ENCODE results near the gene PHC2.

The PHC2 gene

GRCh38 chr1:33393524-33393923, 37.4 kb downstream of the PHC2 start:
- H3K9me3 Mint-ChIP-seq = no peaks in the 10 kb centered on the region
- no peak for DNase-seq
- H3K27ac Mint-ChIP-seq = no peak overlapping the region
- no peaks in the 10 kb centered on the region for H3K36me3 Mint-ChIP-seq (ENCODE audit: low read depth)
- peaks cover 7% of the 10 kb centered on the region for H3K4me1 Mint-ChIP-seq (ENCODE audit: low read depth)
- H3K27me3 Mint-ChIP-seq = peaks cover 24% of the 10 kb centered on the region
- no peak overlapping the region for H3K4me3 Mint-ChIP-seq

DNA sequence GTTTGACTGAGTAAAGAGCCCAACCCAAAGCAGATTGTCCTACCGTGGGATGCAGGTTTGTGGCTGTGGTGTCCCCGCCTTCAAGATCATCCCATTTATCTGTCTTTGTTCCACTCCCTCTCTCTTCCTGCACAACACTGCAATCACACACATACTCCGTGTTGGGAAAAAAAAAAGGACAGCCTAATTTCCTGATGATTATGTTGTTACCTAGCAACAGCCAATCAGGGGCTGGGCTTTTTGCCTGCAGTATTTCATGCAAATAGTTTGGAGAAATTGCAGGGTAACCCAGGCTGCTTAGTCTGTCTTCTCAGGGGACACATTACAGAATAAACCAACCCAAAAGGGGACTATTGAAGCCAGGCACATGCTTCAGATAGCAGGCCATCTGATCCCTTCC, 38.3 kb downstream of the PHC2 start:
- Mint-ChIP-seq H3K27ac (no peak overlapping the region), H3K36me3 (ENCODE audit: low read depth) (no peaks in the 10 kb centered on the region)

DNA sequence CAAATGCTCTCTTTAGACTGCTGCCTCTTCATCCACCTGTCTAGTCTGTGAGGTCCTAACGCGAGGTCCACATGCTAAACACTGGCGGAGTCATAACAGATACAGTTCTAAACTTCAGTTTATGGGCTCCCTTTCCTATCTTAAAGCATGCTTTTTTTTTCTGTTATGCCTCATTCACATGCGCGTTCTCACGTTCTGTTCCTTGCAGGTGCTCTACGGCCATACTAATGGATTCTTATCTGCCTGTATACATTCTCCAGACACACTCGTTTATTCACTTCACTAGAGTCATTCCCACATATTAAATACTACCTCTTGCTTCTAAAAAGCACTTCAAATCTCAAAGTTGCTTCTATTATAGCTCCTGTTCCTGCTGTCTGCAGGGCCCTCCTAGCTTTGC, 38.7 kb downstream of the PHC2 start:
- Mint-ChIP-seq H3K27me3 (peaks cover 24% of the 10 kb centered on the region), H3K4me3 (no peak overlapping the region), H3K4me1 (ENCODE audit: low read depth) (peaks cover 7% of the 10 kb centered on the region), H3K9me3 (no peaks in the 10 kb centered on the region), H3K36me3 (ENCODE audit: low read depth) (no peaks in the 10 kb centered on the region), H3K27ac (no peak overlapping the region)
- DNase-seq = no peak

More for the DNA sequence above, 38.3 kb downstream of the PHC2 start:
- Mint-ChIP-seq H3K4me3 (no peak overlapping the region), H3K9me3 (no peaks in the 10 kb centered on the region), H3K4me1 (ENCODE audit: low read depth) (peaks cover 7% of the 10 kb centered on the region), H3K27me3 (peaks cover 24% of the 10 kb centered on the region)
- DNase-seq = no peak

DNA sequence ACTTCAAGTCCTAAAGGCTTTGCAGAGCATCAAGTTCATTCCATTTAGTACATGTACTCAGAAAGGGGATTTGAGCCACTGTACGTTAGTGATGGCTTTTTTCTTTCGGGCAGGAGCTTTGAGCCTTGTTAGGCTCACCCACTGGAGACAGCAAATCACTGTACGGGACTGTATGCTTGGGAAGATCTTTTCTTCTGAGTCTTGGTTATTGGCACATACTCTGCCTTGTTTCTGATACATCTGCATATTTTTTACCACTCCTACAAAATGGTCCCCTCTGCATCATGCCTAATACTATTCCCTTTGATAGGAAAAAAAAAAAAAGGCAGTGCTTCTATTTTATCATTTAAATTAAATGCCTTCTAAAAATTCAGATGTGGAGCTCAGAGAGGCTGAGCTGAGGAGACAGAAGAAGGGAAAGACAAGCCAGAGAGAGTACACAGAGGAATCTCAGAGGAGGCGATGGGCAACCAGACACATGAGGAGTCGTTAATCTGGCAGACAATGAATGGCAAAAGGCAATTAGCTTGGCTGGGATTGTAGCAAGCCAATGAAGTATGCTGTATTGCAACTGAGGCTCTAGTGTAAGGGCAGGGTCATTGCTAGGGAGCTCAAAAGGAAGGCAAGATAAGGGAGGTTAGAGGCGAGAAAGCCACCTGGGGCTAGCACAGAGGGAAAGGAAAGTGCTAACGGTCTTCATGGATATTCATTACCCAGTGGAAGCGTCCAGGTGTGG, 39.4 kb downstream of the PHC2 start:
- Mint-ChIP-seq H3K27me3 (peaks cover 24% of the 10 kb centered on the region), H3K27ac (no peak overlapping the region), H3K9me3 (no peaks in the 10 kb centered on the region), H3K4me1 (ENCODE audit: low read depth) (peaks cover 1% of the 10 kb centered on the region), H3K4me3 (no peak overlapping the region), H3K36me3 (ENCODE audit: low read depth) (no peaks in the 10 kb centered on the region)
- no peak for DNase-seq

DNA sequence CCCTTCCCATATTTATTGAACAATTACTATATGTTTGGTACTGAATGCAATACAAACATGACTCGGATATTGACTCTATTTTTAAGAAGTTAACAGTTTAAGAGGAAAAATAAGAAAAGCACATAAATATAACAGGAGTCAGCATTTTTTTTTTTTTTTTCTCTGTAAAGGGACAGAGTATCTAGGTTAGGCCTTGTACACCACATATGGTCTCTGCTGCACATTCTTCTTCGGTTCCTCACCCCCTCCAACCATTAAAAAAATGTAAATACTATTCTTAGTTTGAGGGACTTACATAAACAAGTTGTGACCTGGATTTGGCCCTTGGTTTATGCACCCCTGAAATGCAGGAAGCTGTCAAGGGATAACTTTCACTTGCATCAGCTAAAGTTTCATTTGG, 40.4 kb downstream of the PHC2 start:
- Mint-ChIP-seq H3K27me3 (peaks cover 24% of the 10 kb centered on the region), H3K4me1 (ENCODE audit: low read depth) (no peaks in the 10 kb centered on the region), H3K27ac (no peak overlapping the region), H3K36me3 (ENCODE audit: low read depth) (no peaks in the 10 kb centered on the region), H3K9me3 (no peaks in the 10 kb centered on the region), H3K4me3 (no peak overlapping the region)
- DNase-seq = no peak

GRCh38 chr1:33388805-33389771, 41.8 kb downstream of the PHC2 start:
- H3K4me1 Mint-ChIP-seq (ENCODE audit: low read depth) = no peaks in the 10 kb centered on the region
- no peaks in the 10 kb centered on the region for H3K9me3 Mint-ChIP-seq
- peaks cover 30% of the 10 kb centered on the region for H3K27me3 Mint-ChIP-seq
- H3K36me3 Mint-ChIP-seq (ENCODE audit: low read depth) = no peaks in the 10 kb centered on the region
- H3K4me3 Mint-ChIP-seq = no peak overlapping the region
- no peak overlapping the region for H3K27ac Mint-ChIP-seq
- DNase-seq = no peak

DNA sequence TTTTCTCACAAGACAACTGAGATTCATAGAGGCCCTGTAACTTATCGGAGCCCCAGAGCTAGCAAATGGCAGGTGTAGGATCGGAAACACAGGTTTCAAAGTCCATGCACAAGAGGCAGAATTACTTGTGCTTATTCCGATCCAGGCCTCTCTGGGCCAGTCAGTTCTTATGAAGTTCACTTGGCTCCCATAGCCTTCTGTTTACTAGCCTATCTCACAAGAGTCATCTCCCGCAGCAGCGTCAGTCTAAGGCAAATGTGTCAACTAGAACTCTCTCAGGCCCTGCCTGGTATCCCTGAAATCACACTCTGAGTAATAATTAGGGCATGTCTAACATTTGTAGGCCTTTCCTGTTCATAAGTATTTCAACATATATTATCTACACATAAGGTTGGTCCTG, 43.3 kb downstream of the PHC2 start:
- peaks cover 30% of the 10 kb centered on the region for H3K27me3 Mint-ChIP-seq
- H3K9me3 Mint-ChIP-seq = no peaks in the 10 kb centered on the region
- no peak overlapping the region for H3K4me3 Mint-ChIP-seq
- no peak overlapping the region for H3K27ac Mint-ChIP-seq
- DNase-seq = no peak
- H3K36me3 Mint-ChIP-seq (ENCODE audit: low read depth) = no peaks in the 10 kb centered on the region
- no peaks in the 10 kb centered on the region for H3K4me1 Mint-ChIP-seq (ENCODE audit: low read depth)

- Mint-ChIP-seq H3K36me3 (ENCODE audit: low read depth) (no peaks in the 10 kb centered on the region), H3K27ac (no peak overlapping the region), H3K4me3 (no peak overlapping the region), H3K4me1 (ENCODE audit: low read depth) (peaks cover 7% of the 10 kb centered on the region), H3K27me3 (peaks cover 37% of the 10 kb centered on the region), H3K9me3 (no peaks in the 10 kb centered on the region)
- no peak for DNase-seq
Observed at GRCh38 chr1:33385251-33385650, 45.6 kb downstream of the PHC2 start.

DNA sequence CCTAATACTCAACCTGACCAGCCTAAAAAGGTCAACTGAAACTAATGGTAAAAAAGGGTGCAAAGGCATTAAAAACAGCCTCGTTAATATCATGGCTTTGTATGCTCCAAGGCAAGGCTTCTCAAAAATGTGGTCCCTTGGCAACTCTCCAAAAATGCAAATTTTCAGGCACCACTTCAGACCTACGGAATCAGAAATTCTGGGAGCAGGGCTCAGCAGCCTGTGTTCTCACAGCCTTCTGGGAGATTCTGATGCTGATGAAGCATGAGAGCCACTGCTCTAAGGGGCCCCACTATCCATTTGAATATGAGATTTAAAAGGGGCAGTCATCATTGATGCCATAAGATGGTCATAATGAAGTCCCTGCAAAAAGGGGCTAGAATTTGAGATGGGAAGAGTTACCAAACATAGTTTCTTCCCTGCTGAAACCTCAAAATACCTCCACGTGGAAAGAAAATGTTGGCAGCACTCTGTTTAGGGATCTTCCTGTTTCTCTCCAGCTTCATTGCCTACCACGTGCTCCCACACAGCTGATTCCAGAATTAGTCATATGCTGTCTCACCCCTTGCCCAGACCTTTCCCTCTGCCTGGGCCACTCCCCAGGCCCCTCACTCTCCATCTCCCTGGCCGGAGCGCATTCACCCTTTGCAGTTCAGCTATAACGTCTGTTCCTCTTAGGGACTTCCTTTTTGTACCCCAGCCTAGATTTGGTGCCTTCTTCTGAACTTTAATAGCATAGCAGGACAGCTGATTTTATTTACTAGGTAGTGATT, 46.7 kb downstream of the PHC2 start:
- peaks cover 11% of the 10 kb centered on the region for H3K4me1 Mint-ChIP-seq (ENCODE audit: low read depth)
- no peak for DNase-seq
- H3K36me3 Mint-ChIP-seq (ENCODE audit: low read depth) = no peaks in the 10 kb centered on the region

GRCh38 chr1:33383489-33383888, 47.4 kb downstream of the PHC2 start:
- Mint-ChIP-seq H3K4me1 (ENCODE audit: low read depth) (peaks cover 11% of the 10 kb centered on the region), H3K9me3 (no peaks in the 10 kb centered on the region), H3K36me3 (ENCODE audit: low read depth) (no peaks in the 10 kb centered on the region), H3K27ac (no peak overlapping the region), H3K27me3 (peaks cover 46% of the 10 kb centered on the region), H3K4me3 (no peak overlapping the region)
- no peak for DNase-seq

More for the DNA sequence above, 46.7 kb downstream of the PHC2 start:
- Mint-ChIP-seq H3K4me3 (no peak overlapping the region), H3K9me3 (no peaks in the 10 kb centered on the region), H3K27ac (no peak overlapping the region), H3K27me3 (peaks cover 46% of the 10 kb centered on the region)

DNA sequence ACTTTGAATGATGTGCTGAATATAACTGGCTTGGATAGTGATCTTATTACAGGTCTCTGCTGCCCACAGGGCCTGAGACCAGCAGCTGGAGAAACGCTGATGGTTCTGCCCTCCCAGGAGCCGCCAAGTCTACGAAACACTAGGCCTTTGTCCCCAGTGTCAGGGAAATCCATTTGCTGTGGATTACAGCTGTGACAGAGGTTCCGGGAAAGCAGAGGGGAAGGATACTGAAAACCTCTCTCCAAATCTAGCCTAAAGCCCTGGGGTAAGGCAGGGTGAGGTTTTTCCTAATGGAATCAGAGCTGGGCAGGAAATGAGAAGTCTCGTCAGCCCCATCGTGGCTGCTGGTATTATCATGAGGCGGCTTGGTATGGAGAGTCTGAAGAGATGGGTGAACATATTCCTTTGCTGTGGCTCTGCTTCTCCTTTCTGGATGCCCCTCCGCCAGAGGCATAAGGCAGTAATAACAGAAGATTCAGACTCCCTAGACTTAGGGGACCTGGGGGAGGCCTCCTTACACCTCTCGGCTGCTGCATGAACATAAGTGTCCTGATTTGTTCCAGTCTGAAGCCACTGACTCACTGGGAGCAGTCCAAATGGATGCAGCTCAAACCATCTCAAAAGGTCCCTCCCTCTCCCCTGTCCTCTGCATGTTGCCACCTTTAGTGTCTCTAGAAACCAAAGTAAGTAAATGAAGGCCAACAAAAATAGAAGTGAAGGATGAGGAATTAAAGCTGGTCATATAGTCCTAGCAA, 48.1 kb downstream of the PHC2 start:
- Mint-ChIP-seq H3K36me3 (ENCODE audit: low read depth) (no peaks in the 10 kb centered on the region), H3K9me3 (no peaks in the 10 kb centered on the region), H3K4me3 (no peak overlapping the region), H3K4me1 (ENCODE audit: low read depth) (peaks cover 11% of the 10 kb centered on the region), H3K27me3 (peaks cover 46% of the 10 kb centered on the region), H3K27ac (no peak overlapping the region)
- no peak for DNase-seq

DNA sequence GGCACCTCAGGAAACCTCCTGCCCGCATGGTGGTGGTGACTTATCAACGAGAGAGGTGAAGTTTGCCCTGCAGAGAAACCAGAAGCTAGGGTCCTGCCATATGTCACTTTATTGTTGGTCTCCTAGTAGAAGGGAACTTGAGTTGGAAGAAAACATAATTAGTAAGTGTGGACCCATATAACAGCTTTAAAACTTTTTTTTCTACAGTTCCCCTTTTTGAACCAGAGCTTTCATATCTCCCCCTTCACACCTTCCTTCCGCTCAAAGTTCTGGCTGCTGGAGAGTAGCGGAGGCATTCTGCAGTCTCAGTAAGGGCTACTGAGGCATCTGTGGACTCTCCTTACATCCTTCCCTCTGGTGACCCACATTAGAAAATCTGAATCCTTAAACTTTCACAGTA, 48.9 kb downstream of the PHC2 start:
- Mint-ChIP-seq H3K4me1 (ENCODE audit: low read depth) (peaks cover 13% of the 10 kb centered on the region), H3K36me3 (ENCODE audit: low read depth) (no peaks in the 10 kb centered on the region), H3K9me3 (no peaks in the 10 kb centered on the region), H3K27ac (no peak overlapping the region), H3K4me3 (no peak overlapping the region), H3K27me3 (peaks cover 46% of the 10 kb centered on the region)
- DNase-seq = no peak

GRCh38 chr1:33380811-33381210, 50.1 kb downstream of the PHC2 start:
- H3K36me3 Mint-ChIP-seq (ENCODE audit: low read depth) = no peaks in the 10 kb centered on the region
- H3K27ac Mint-ChIP-seq = no peak overlapping the region
- no peak overlapping the region for H3K4me3 Mint-ChIP-seq

More at GRCh38 chr1:33380811-33381210, 50.1 kb downstream of the PHC2 start:
- peaks cover 46% of the 10 kb centered on the region for H3K27me3 Mint-ChIP-seq
- peaks cover 14% of the 10 kb centered on the region for H3K4me1 Mint-ChIP-seq (ENCODE audit: low read depth)
- DNase-seq = no peak
- H3K9me3 Mint-ChIP-seq = no peaks in the 10 kb centered on the region

Measured in activated T-cell treated with anti-CD3 and anti-CD28 coated beads, Interleukin-2, amount 50 U/mL, for 24 hours (primary cell).